HepG2 (cell line): ENCODE results near the gene EYA3. TPM values are rescaled to one million over a fixed set of nuclear protein-coding genes. Genes with fewer than 3 reads are reported as not detected.

Experiments used
- ATAC-seq: fragments of 200-7000 bp; cut with Tn5 transposase; 3 replicates; pipeline ENCODE4 v1.9.1; 2020; ENCODE audit warnings: mild to moderate bottlenecking, moderate library complexity
- BruUV-seq: library from RNA; stranded (reverse); fragments of 400-500 nt; replicated peaks from 2 replicates; lab custom pipeline; 2021; lab: Mats Ljungman, UMichigan
- CTCF ChIA-PET: fragments of 300-600 bp; formaldehyde crosslinking; extraction: SDS; loops from one replicate; lab custom pipeline; 2021; ENCODE audit warnings: low total read pairs, inconsistent platforms, low intra/inter-chr PET ratio; lab: Yijun Ruan, JAX
- POLR2A ChIA-PET: fragments of 350-600 bp; sonication (Branson Sonifier 250); formaldehyde crosslinking; loops from one replicate; lab custom pipeline; 2020; ENCODE audit warnings: antibody characterized with exemption, inconsistent platforms; lab: Yijun Ruan, JAX
- DNase-seq: peaks from one replicate; pipeline ENCODE4 v3.0.0-alpha.2; 2015; ENCODE audit warnings: low spot score
- FAIRE-seq: peaks from 3 replicates; lab custom pipeline; 2011; peaks lifted over from hg19 to GRCh38; lab: Jason Lieb, UNC
- H2AFZ ChIP-seq: one replicate; pipeline ENCODE4 v1.6.1; 2011; ENCODE audit warnings: low read length, inconsistent platforms
- H3K27ac ChIP-seq: fragments of 300-600 bp; 3 replicates; pipeline ENCODE4 v1.8.0; 2011; ENCODE audit warnings: mixed run types, mild to moderate bottlenecking, mixed read lengths, low read length, inconsistent platforms; ENCODE audit not compliant: insufficient read depth; ENCODE audit errors: extremely low read length
- H3K27me3 ChIP-seq, 2 experiments: fragments of 200-600 bp in 1 of 2; 2 replicates in 1 of 2; 3 replicates in 1 of 2; pipeline versions ENCODE4 v1.6.0 to v1.8.0; 2011; ENCODE audit warnings: low read length in 2 of 2, mild to moderate bottlenecking in 2 of 2, moderate library complexity in 2 of 2, inconsistent platforms in 1 of 2; ENCODE audit not compliant: insufficient read depth in 2 of 2, control insufficient read depth in 1 of 2
- H3K36me3 ChIP-seq, 2 experiments: fragments of 200-600 bp in 1 of 2; replicated peaks in 1 of 2; 2 replicates in 1 of 2; 3 replicates in 1 of 2; pipeline versions ENCODE4 v1.5.1 to v1.8.0; 2011; ENCODE audit warnings: low read length in 2 of 2, inconsistent platforms in 1 of 2; ENCODE audit not compliant: insufficient read depth in 2 of 2, control insufficient read depth in 1 of 2
- H3K4me1 ChIP-seq: 2 replicates; pipeline ENCODE4 v1.5.1; 2012; ENCODE audit warnings: low read length, inconsistent platforms; ENCODE audit not compliant: insufficient read depth
- H3K4me2 ChIP-seq: 2 replicates; pipeline ENCODE4 v1.6.0; 2011; ENCODE audit warnings: low read depth, low read length, inconsistent platforms
- H3K4me3 ChIP-seq, 3 experiments: fragments of 200-600 bp in 1 of 3; sonication (generic), shearing (Covaris generic) in 1 of 3; replicated peaks in 1 of 3; 2 replicates each; pipeline ENCODE4 v1.5.1; 2011 to 2016; ENCODE audit warnings: low read length in 3 of 3, inconsistent platforms in 2 of 3, low read depth in 2 of 3, mild to moderate bottlenecking in 2 of 3, control low read depth in 1 of 3, mixed read lengths in 1 of 3; ENCODE audit not compliant: insufficient read depth in 1 of 3
- H3K79me2 ChIP-seq: one replicate; pipeline ENCODE4 v1.6.1; 2011; ENCODE audit warnings: low read length, inconsistent platforms; ENCODE audit not compliant: insufficient read depth
- H3K9ac ChIP-seq: 2 replicates; pipeline ENCODE4 v1.6.0; 2011; ENCODE audit warnings: mild to moderate bottlenecking, low read depth, low read length, inconsistent platforms; ENCODE audit not compliant: insufficient read depth
- H3K9me3 ChIP-seq: 2 replicates; pipeline ENCODE4 v1.5.1; 2012; ENCODE audit warnings: mild to moderate bottlenecking, low read length
- H4K20me1 ChIP-seq: 2 replicates; pipeline ENCODE4 v1.6.0; 2011; ENCODE audit warnings: inconsistent platforms, mild to moderate bottlenecking, low read length, moderate library complexity; ENCODE audit not compliant: insufficient read depth
- ARID3A ChIP-seq: IDR thresholded peaks from 2 replicates; pipeline ENCODE4 v1.6.1; 2012; ENCODE audit warnings: low read depth, low read length, improper control_type of control experiment
- CBFB ChIP-seq: sonication (generic); formaldehyde crosslinking; IDR thresholded peaks from 2 replicates; pipeline ENCODE4 v1.4.0; 2020; ENCODE audit warnings: missing genetic modification reagents
- DNMT1 ChIP-seq: sonication (generic); formaldehyde crosslinking; IDR thresholded peaks from 2 replicates; pipeline ENCODE4 v1.5.1; 2020; ENCODE audit warnings: mild to moderate bottlenecking, missing genetic modification reagents
- HMG20A ChIP-seq: IDR thresholded peaks from 2 replicates; pipeline ENCODE4 v1.6.1; 2016; ENCODE audit warnings: borderline replicate concordance
- SOX13 ChIP-seq, 3 experiments: fragments of 450-650 bp in 1 of 3; sonication (generic) in 1 of 3; formaldehyde crosslinking in 1 of 3; IDR thresholded peaks in 2 of 3; conservative IDR thresholded peaks in 1 of 3; 2 replicates each; pipeline versions ENCODE4 v1.5.0 to v1.6.1; 2016 to 2020; ENCODE audit warnings: antibody characterized with exemption in 1 of 3, mild to moderate bottlenecking in 1 of 3, missing compliant biosample characterization in 1 of 3, missing genetic modification reagents in 1 of 3, moderate library complexity in 1 of 3
- THYN1 ChIP-seq: sonication (generic); formaldehyde crosslinking; IDR thresholded peaks from 2 replicates; pipeline ENCODE4 v1.8.1; 2023; ENCODE audit warnings: low read depth, mild to moderate bottlenecking, moderate library complexity, missing genetic modification reagents, borderline replicate concordance
- ZNF512 ChIP-seq: sonication (generic); formaldehyde crosslinking; IDR thresholded peaks from 2 replicates; pipeline ENCODE4 v1.4.0; 2020; ENCODE audit warnings: mild to moderate bottlenecking, missing genetic modification reagents
- ZNF546 ChIP-seq: sonication (generic); formaldehyde crosslinking; conservative IDR thresholded peaks from 2 replicates; pipeline ENCODE4 v1.8.1; 2023; ENCODE audit warnings: mild to moderate bottlenecking, missing genetic modification reagents
- ZNF567 ChIP-seq: sonication (generic); formaldehyde crosslinking; IDR thresholded peaks from 2 replicates; pipeline ENCODE4 v1.8.1; 2023; ENCODE audit warnings: mild to moderate bottlenecking, missing genetic modification reagents, borderline replicate concordance
- ZXDC ChIP-seq: sonication (generic); formaldehyde crosslinking; IDR thresholded peaks from 2 replicates; pipeline ENCODE4 v1.5.0; 2020; ENCODE audit warnings: mild to moderate bottlenecking, missing genetic modification reagents
- WGBS: methylation state at CpG from one replicate; pipeline ENCODE4 v1.1.6; 2017; ENCODE audit warnings: low lambda C conversion rate; 5-methylcytosine and 5-hydroxymethylcytosine counted together
- in situ Hi-C: cut with HindIII; loops from 2 replicates; pipeline ENCODE4 v1.10.0; 2017; ENCODE audit warnings: low pct_unique_long_range_greater_than_20kb; ENCODE audit not compliant: extremely low pct_ligation_motif_present
- intact Hi-C: fragments of 100-400 bp; cut with micrococcal nuclease; formaldehyde crosslinking; loops from one replicate; pipeline ENCODE4 v1.10.0; 2022; ENCODE audit not compliant: unreplicated experiment
- polyA plus RNA-seq, 8 experiments: library from polyadenylated mRNA; depleted of rRNA in 3 of 8; stranded (reverse) in 7 of 8; unstranded in 1 of 8; fragments of >200 nt; fragmentation: Illumina TruSeq in 4 of 8; extraction: Trizol in 4 of 8; gene quantifications; 2 replicates each; pipeline versions ENCODE4 v1.2.1 to v1.2.3, GENCODE V29; 2011 to 2016; ENCODE audit warnings: low read depth in 4 of 8, missing spikeins in 1 of 8, mixed read lengths in 1 of 8; ENCODE audit not compliant: insufficient read depth in 1 of 8
- total RNA-seq, 5 experiments: library from RNA; depleted of rRNA; stranded (reverse); fragments of >200 nt; fragmentation: Illumina TruSeq; extraction: Trizol; gene quantifications; 2 replicates each; pipeline ENCODE4 v1.2.3, GENCODE V29; 2016; ENCODE audit warnings: low read depth in 1 of 5

Gene EYA3
- total and polyA plus RNA-seq, 2 of the 13 experiments (the other 11 are each of a cell fraction or from before 2014, with no cell fraction given): 13.9 to 19.7 TPM

- TF ChIP-seq ARID3A (no peak), ZXDC (CRISPR knock-in tag) (no peak)
These were observed 85.8 kb downstream of the EYA3 start (continued) for GRCh38 chr1:28002600-28002999.

- Histone ChIP-seq H3K4me2 (no peak overlapping the region), H3K27me3 (no peaks in the 10 kb centered on the region), H3K4me3 (no peak overlapping the region), H3K9me3 (no peaks in the 10 kb centered on the region), H4K20me1 (no peaks in the 10 kb centered on the region), H3K36me3 (peaks cover 15 to 42% of the 10 kb centered on the region in 2 experiments; a peak in 4 of 5 replicates), H3K9ac (no peak overlapping the region), H3K79me2 (no peaks in the 10 kb centered on the region), H3K4me1 (no peaks in the 10 kb centered on the region), H3K27ac (no peak overlapping the region), H2AFZ (no peak overlapping the region)
- in situ Hi-C loops (no loop called here), intact Hi-C loops (no loop called here)
- DNase-seq: no peak
- POLR2A ChIA-PET: no interaction called here
- 96% methylated on average over 1 of the region's 1 CpG for WGBS
- no TSS peak for BruUV-seq
- TF ChIP-seq ZNF546 (CRISPR knock-in tag) (no peak), ZNF567 (no peak), HMG20A (CRISPR knock-in tag) (no peak), THYN1 (CRISPR knock-in tag) (no peak), DNMT1 (CRISPR knock-in tag) (no peak), CBFB (no peak), SOX13 (IDR thresholded peaks at IDR 0.05) (no peak), SOX13 (CRISPR knock-in tag; conservative IDR thresholded peaks at IDR 0.05 in 1 of 2, IDR thresholded peaks at IDR 0.05 in 1 of 2) (no peak), ZNF512 (CRISPR knock-in tag) (no peak)
- no peak for FAIRE-seq
- CTCF ChIA-PET: no interaction called here
- ATAC-seq: no peak
These were observed 89.4 kb downstream of the EYA3 start for GRCh38 chr1:27999055-27999454.
